ENCODE measurements around the gene COBL. TPM values are rescaled to one million over a fixed set of nuclear protein-coding genes. Genes with fewer than 3 reads are reported as not detected.

Gene COBL
- total and polyA plus RNA-seq, 10 of the 15 experiments (the other 5 are each of a cell fraction or from before 2014, with no cell fraction given), result 0.21 TPM; not detected in 9

DNA sequence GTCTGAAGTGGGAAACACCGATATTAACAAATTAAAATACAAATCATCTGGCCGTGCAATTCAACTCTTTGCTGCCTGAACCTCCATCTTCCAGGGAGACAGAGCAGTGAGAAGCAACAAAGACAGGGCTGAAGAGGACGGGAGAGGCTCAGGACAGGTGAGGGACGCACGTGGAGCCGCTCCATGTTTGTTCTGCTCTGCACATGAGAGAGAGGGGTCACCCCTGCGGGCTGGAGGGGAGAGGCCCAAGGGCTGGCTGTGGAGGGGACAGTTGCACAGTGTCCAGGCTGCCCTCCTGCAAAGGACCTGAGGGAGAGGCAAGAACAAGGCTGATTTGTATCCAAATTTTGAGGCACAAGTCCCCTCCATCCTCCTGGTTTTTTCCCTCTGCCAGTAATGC lies 41.7 kb downstream of the COBL start:
- BruUV-seq (replicated peaks), result no TSS peak
- Histone ChIP-seq H3K79me2 (ENCODE audit: control insufficient read depth, insufficient read depth, low read length) (no peaks in the 10 kb centered on the region), H3K4me1 (ENCODE audit: control insufficient read depth, insufficient read depth, low read length) (no peaks in the 10 kb centered on the region), H2AFZ (ENCODE audit: control insufficient read depth, low read depth, low read length) (no peak overlapping the region), H3K36me3 (ENCODE audit: control insufficient read depth in 2 of 2, insufficient read depth in 2 of 2, low read length in 1 of 2) (no peaks in the 10 kb centered on the region), H4K20me1 (ENCODE audit: control insufficient read depth, insufficient read depth) (no peaks in the 10 kb centered on the region), H3K27ac (ENCODE audit: control insufficient read depth, insufficient read depth) (no peak overlapping the region), H3K4me2 (ENCODE audit: control insufficient read depth, insufficient read depth) (no peak overlapping the region), H3K9ac (ENCODE audit: control insufficient read depth, insufficient read depth, low read length) (no peak overlapping the region), H3K4me3 (no peak overlapping the region), H3K9me3 (replicated peaks; ENCODE audit: control insufficient read depth, insufficient read depth, low read length) (no peaks in the 10 kb centered on the region), H3K27me3 (replicated peaks in 1 of 2; ENCODE audit: control insufficient read depth in 2 of 2, insufficient read depth in 2 of 2, low read length in 1 of 2) (no peaks in the 10 kb centered on the region; a peak in 2 of 4 replicates)
- in situ Hi-C loops (cut with MboI), result no loop called here
- intact Hi-C loops (cut with micrococcal nuclease; ENCODE audit: unreplicated experiment), result no loop called here
- POLR2A ChIA-PET, result no interaction called here
- ATAC-seq, result no peak
- CTCF ChIA-PET, result no interaction called here
- DNase-seq (ENCODE audit: low read depth, low spot score), result no peak
- 39% methylated on average over 7 of the region's 7 CpGs for WGBS (ENCODE audit: insufficient coverage, insufficient replicate concordance, low lambda C conversion rate, missing lambda C conversion rate)
- FAIRE-seq, result no peak
- SMC1A ChIA-PET (ENCODE audit: uncharacterized antibody, unreplicated experiment), result no interaction called here
- RAD21 ChIA-PET (ENCODE audit: unreplicated experiment), result no interaction called here
- TF ChIP-seq RUNX3 (IDR thresholded peaks at IDR 0.05; ENCODE audit: low read length), result no peak
- TF ChIP-seq RB1 (IDR thresholded peaks at IDR 0.05; ENCODE audit: borderline replicate concordance), result no peak
- no peak for TF ChIP-seq TBL1XR1 (IDR thresholded peaks at IDR 0.05; ENCODE audit: low read depth, low read length)
- TF ChIP-seq, protein P1, sequence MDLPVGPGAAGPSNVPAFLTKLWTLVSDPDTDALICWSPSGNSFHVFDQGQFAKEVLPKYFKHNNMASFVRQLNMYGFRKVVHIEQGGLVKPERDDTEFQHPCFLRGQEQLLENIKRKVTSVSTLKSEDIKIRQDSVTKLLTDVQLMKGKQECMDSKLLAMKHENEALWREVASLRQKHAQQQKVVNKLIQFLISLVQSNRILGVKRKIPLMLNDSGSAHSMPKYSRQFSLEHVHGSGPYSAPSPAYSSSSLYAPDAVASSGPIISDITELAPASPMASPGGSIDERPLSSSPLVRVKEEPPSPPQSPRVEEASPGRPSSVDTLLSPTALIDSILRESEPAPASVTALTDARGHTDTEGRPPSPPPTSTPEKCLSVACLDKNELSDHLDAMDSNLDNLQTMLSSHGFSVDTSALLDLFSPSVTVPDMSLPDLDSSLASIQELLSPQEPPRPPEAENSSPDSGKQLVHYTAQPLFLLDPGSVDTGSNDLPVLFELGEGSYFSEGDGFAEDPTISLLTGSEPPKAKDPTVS (IDR thresholded peaks at IDR 0.05; ENCODE audit: low read depth, low read length), result no peak
- no peak for TF ChIP-seq ZNF274 (IDR thresholded peaks at IDR 0.05; ENCODE audit: insufficient read depth, insufficient read length)
- TF ChIP-seq ETV6 (conservative IDR thresholded peaks at IDR 0.05 in 1 of 2, IDR thresholded peaks at IDR 0.05 in 1 of 2; ENCODE audit: borderline replicate concordance in 1 of 2, low read depth in 1 of 2), result no peak
- no peak for TF ChIP-seq CBX5 (IDR thresholded peaks at IDR 0.05; ENCODE audit: low read depth)
- TF ChIP-seq NFXL1 (IDR thresholded peaks at IDR 0.05; ENCODE audit: borderline replicate concordance), result no peak
- TF ChIP-seq, protein P2, sequence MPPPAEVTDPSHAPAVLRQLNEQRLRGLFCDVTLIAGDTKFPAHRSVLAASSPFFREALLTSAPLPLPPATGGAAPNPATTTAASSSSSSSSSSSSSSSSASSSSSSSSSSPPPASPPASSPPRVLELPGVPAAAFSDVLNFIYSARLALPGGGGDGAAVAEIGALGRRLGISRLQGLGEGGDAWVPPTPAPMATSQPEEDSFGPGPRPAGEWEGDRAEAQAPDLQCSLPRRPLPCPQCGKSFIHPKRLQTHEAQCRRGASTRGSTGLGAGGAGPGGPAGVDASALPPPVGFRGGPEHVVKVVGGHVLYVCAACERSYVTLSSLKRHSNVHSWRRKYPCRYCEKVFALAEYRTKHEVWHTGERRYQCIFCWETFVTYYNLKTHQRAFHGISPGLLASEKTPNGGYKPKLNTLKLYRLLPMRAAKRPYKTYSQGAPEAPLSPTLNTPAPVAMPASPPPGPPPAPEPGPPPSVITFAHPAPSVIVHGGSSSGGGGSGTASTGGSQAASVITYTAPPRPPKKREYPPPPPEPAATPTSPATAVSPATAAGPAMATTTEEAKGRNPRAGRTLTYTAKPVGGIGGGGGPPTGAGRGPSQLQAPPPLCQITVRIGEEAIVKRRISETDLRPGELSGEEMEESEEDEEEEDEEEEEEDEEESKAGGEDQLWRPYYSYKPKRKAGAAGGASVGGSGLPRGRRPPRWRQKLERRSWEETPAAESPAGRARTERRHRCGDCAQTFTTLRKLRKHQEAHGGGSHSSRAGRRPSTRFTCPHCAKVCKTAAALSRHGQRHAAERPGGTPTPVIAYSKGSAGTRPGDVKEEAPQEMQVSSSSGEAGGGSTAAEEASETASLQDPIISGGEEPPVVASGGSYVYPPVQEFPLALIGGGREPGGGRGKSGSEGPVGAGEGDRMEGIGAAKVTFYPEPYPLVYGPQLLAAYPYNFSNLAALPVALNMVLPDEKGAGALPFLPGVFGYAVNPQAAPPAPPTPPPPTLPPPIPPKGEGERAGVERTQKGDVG (CRISPR knock-in tag; IDR thresholded peaks at IDR 0.05), result no peak
- TF ChIP-seq POLR2A (IDR thresholded peaks at IDR 0.05; ENCODE audit: low read depth, low read length), result no peak
- TF ChIP-seq, protein P3, sequence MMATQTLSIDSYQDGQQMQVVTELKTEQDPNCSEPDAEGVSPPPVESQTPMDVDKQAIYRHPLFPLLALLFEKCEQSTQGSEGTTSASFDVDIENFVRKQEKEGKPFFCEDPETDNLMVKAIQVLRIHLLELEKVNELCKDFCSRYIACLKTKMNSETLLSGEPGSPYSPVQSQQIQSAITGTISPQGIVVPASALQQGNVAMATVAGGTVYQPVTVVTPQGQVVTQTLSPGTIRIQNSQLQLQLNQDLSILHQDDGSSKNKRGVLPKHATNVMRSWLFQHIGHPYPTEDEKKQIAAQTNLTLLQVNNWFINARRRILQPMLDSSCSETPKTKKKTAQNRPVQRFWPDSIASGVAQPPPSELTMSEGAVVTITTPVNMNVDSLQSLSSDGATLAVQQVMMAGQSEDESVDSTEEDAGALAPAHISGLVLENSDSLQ (IDR thresholded peaks at IDR 0.05), result no peak
- TF ChIP-seq, protein P4, sequence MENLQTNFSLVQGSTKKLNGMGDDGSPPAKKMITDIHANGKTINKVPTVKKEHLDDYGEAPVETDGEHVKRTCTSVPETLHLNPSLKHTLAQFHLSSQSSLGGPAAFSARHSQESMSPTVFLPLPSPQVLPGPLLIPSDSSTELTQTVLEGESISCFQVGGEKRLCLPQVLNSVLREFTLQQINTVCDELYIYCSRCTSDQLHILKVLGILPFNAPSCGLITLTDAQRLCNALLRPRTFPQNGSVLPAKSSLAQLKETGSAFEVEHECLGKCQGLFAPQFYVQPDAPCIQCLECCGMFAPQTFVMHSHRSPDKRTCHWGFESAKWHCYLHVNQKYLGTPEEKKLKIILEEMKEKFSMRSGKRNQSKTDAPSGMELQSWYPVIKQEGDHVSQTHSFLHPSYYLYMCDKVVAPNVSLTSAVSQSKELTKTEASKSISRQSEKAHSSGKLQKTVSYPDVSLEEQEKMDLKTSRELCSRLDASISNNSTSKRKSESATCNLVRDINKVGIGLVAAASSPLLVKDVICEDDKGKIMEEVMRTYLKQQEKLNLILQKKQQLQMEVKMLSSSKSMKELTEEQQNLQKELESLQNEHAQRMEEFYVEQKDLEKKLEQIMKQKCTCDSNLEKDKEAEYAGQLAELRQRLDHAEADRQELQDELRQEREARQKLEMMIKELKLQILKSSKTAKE (IDR thresholded peaks at IDR 0.05; ENCODE audit: low read depth, poor library complexity, severe bottlenecking), result no peak
- no peak for TF ChIP-seq GATAD2B (conservative IDR thresholded peaks at IDR 0.05; ENCODE audit: low read depth)
- TF ChIP-seq POLR2AphosphoS2 (IDR thresholded peaks at IDR 0.05; ENCODE audit: low read depth, low read length), result no peak

Measured in GM12878 (cell line).